Measurements from ENCODE around the gene LRRC32.
"Not testable (repeated sequence)": the region's sequence is repeated elsewhere in the genome, so short reads cannot be mapped to it uniquely, and the experiment has no call there.

LRRC32 gene

GRCh38 chr11:76625472-76626186 is 44.9 kb downstream of the LRRC32 start:
- no peak for DNase-seq

GRCh38 chr11:76624500-76625379 is 45.8 kb downstream of the LRRC32 start:
- no peak for DNase-seq

GRCh38 chr11:76623884-76624419 is 46.6 kb downstream of the LRRC32 start:
- DNase-seq, result no peak

- DNase-seq, result no peak
Measured at GRCh38 chr11:76623171-76623883, 47.2 kb downstream of the LRRC32 start.

- no peak for DNase-seq
Measured at GRCh38 chr11:76622493-76623094, 48.0 kb downstream of the LRRC32 start.

- DNase-seq, result no peak
Measured at GRCh38 chr11:76621868-76622267, 48.7 kb downstream of the LRRC32 start.

GRCh38 chr11:76621466-76621865 is 49.1 kb downstream of the LRRC32 start:
- DNase-seq, result no peak

GRCh38 chr11:76620489-76620888 is 50.1 kb downstream of the LRRC32 start:
- no peak for DNase-seq

- DNase-seq, result not testable (repeated sequence)
Measured at GRCh38 chr11:76619801-76620200, 50.7 kb downstream of the LRRC32 start.

GRCh38 chr11:76617553-76618265 is 52.8 kb downstream of the LRRC32 start:
- DNase-seq, result no peak

- no peak for DNase-seq
Measured at GRCh38 chr11:76616676-76617552, 53.6 kb downstream of the LRRC32 start.

- no peak for DNase-seq
Measured at GRCh38 chr11:76615950-76616349, 54.6 kb downstream of the LRRC32 start.

GRCh38 chr11:76614471-76615179 is 55.9 kb downstream of the LRRC32 start:
- no peak for DNase-seq

GRCh38 chr11:76613901-76614300 is 56.6 kb downstream of the LRRC32 start:
- no peak for DNase-seq

GRCh38 chr11:76612226-76612625 is 58.3 kb downstream of the LRRC32 start:
- DNase-seq, result no peak

- no peak for DNase-seq
Measured at GRCh38 chr11:76610871-76611475, 59.6 kb downstream of the LRRC32 start.

GRCh38 chr11:76610371-76610770 is 60.2 kb downstream of the LRRC32 start:
- no peak for DNase-seq

- no peak for DNase-seq
Measured at GRCh38 chr11:76609736-76610370, 60.7 kb downstream of the LRRC32 start.

- DNase-seq, result not testable (repeated sequence)
Measured at GRCh38 chr11:76608879-76609460, 61.6 kb downstream of the LRRC32 start.

All from stimulated activated CD4-positive, alpha-beta T cell treated with anti-CD3 and anti-CD28 coated beads, Interleukin-12 subunit alpha, Interleukin-12 subunit beta, amount 100 ng/mL, for 4 hours (primary cell).